H9 (cell line): Measurements from ENCODE around the gene AIF1L. TPM values are rescaled to one million over a fixed set of nuclear protein-coding genes. Genes with fewer than 3 reads are reported as not detected.

Source experiments
- DNase-seq: peaks from one replicate; pipeline ENCODE4 v3.0.0-alpha.2; 2017
- H2AFZ ChIP-seq: one replicate; pipeline ENCODE4 v1.6.1; 2013; ENCODE audit warnings: mild to moderate bottlenecking, low read length, control low read depth, moderate library complexity
- H2AK5ac ChIP-seq: 2 replicates; pipeline ENCODE4 v1.6.1; 2013; ENCODE audit warnings: low read length, control low read depth, mixed read lengths; ENCODE audit not compliant: insufficient read length
- H2BK120ac ChIP-seq: one replicate; pipeline ENCODE4 v1.6.1; 2013; ENCODE audit warnings: low read depth, mild to moderate bottlenecking, low read length, control low read depth, inconsistent platforms; ENCODE audit not compliant: poor library complexity, severe bottlenecking
- H2BK12ac ChIP-seq: 2 replicates; pipeline ENCODE4 v1.6.1; 2013; ENCODE audit warnings: low read length, control low read depth, mixed read lengths, low read depth; ENCODE audit not compliant: insufficient read length
- H2BK15ac ChIP-seq: 2 replicates; pipeline ENCODE4 v1.6.1; 2013; ENCODE audit warnings: low read depth, low read length, control low read depth
- H2BK20ac ChIP-seq: one replicate; pipeline ENCODE4 v1.6.1; 2013; ENCODE audit warnings: low read depth, mild to moderate bottlenecking, low read length, control low read depth, inconsistent platforms; ENCODE audit not compliant: poor library complexity, severe bottlenecking
- H2BK5ac ChIP-seq: 2 replicates; pipeline ENCODE4 v1.6.1; 2013; ENCODE audit warnings: low read length, control low read depth, mixed read lengths; ENCODE audit not compliant: insufficient read length
- H3K14ac ChIP-seq: 2 replicates; pipeline ENCODE4 v1.6.1; 2013; ENCODE audit warnings: low read length, control low read depth; ENCODE audit not compliant: insufficient read depth
- H3K18ac ChIP-seq: 2 replicates; pipeline ENCODE4 v1.6.1; 2013; ENCODE audit warnings: low read depth, mild to moderate bottlenecking, mixed read lengths, low read length, control low read depth; ENCODE audit not compliant: insufficient read length
- H3K23ac ChIP-seq: 2 replicates; pipeline ENCODE4 v1.6.1; 2013; ENCODE audit warnings: low read length, control low read depth, mixed read lengths, low read depth; ENCODE audit not compliant: insufficient read length
- H3K23me2 ChIP-seq: 2 replicates; pipeline ENCODE4 v1.6.1; 2013; ENCODE audit warnings: low read depth, mild to moderate bottlenecking, mixed read lengths, low read length, control low read depth; ENCODE audit not compliant: insufficient read length, poor library complexity, severe bottlenecking
- H3K27ac ChIP-seq: 2 replicates; pipeline ENCODE4 v1.5.1; 2013; ENCODE audit warnings: low read length, control low read depth, mixed read lengths, low read depth; ENCODE audit not compliant: insufficient read length
- H3K27me3 ChIP-seq: 2 replicates; pipeline ENCODE4 v1.6.1; 2013; ENCODE audit warnings: low read length, control low read depth, inconsistent platforms; ENCODE audit not compliant: insufficient read depth
- H3K4ac ChIP-seq: 2 replicates; pipeline ENCODE4 v1.6.1; 2013; ENCODE audit warnings: low read depth, mild to moderate bottlenecking, control low read depth, inconsistent platforms, low read length, moderate library complexity
- H3K4me1 ChIP-seq: 2 replicates; pipeline ENCODE4 v1.6.1; 2013; ENCODE audit warnings: low read length, control low read depth, inconsistent platforms; ENCODE audit not compliant: insufficient read depth
- H3K4me2 ChIP-seq: 2 replicates; pipeline ENCODE4 v1.6.1; 2013; ENCODE audit warnings: low read length, control low read depth, mixed read lengths; ENCODE audit not compliant: insufficient read length, insufficient read depth
- H3K56ac ChIP-seq: 2 replicates; pipeline ENCODE4 v1.6.1; 2013; ENCODE audit warnings: low read depth, mild to moderate bottlenecking, mixed read lengths, low read length, control low read depth; ENCODE audit not compliant: insufficient read length
- H3K79me1 ChIP-seq: 2 replicates; pipeline ENCODE4 v1.6.1; 2013; ENCODE audit warnings: low read depth, mild to moderate bottlenecking, moderate library complexity, low read length, control low read depth, inconsistent platforms; ENCODE audit not compliant: insufficient read depth, poor library complexity, severe bottlenecking
- H3K79me2 ChIP-seq: 2 replicates; pipeline ENCODE4 v1.6.1; 2013; ENCODE audit warnings: low read length, control low read depth, inconsistent platforms; ENCODE audit not compliant: insufficient read depth
- H3K9ac ChIP-seq: 2 replicates; pipeline ENCODE4 v1.6.1; 2013; ENCODE audit warnings: low read length, control low read depth, mixed read lengths; ENCODE audit not compliant: insufficient read length; ENCODE audit errors: extremely low read depth
- H3K9me3 ChIP-seq: one replicate; pipeline ENCODE4 v1.6.1; 2013; ENCODE audit warnings: low read depth, low read length, inconsistent platforms; ENCODE audit not compliant: control insufficient read depth
- H3T11ph ChIP-seq: one replicate; pipeline ENCODE4 v1.6.1; 2013; ENCODE audit warnings: mild to moderate bottlenecking, low read length, control low read depth, inconsistent platforms
- H4K20me1 ChIP-seq: one replicate; pipeline ENCODE4 v1.6.1; 2013; ENCODE audit not compliant: control insufficient read depth, insufficient read length, insufficient read depth
- H4K5ac ChIP-seq: 2 replicates; pipeline ENCODE4 v1.6.1; 2013; ENCODE audit warnings: low read depth, mild to moderate bottlenecking, mixed read lengths, low read length, control low read depth; ENCODE audit not compliant: insufficient read length
- H4K8ac ChIP-seq: replicated peaks from 2 replicates; pipeline ENCODE4 v1.6.1; 2013; ENCODE audit warnings: low read length, control low read depth, mixed read lengths, low read depth; ENCODE audit not compliant: insufficient read length
- H4K91ac ChIP-seq: 2 replicates; pipeline ENCODE4 v1.6.1; 2013; ENCODE audit warnings: low read depth, mild to moderate bottlenecking, moderate library complexity, mixed read lengths, low read length, control low read depth; ENCODE audit not compliant: insufficient read length
- H3K27ac Mint-ChIP-seq, 3 experiments: 2 replicates in 2 of 3; 3 replicates in 1 of 3; pipeline ENCODE4 v1.8.0; 2020 to 2021; ENCODE audit warnings: mixed read lengths in 3 of 3, mild to moderate bottlenecking in 1 of 3, moderate library complexity in 1 of 3
- H3K27me3 Mint-ChIP-seq: 2 replicates; pipeline ENCODE4 v1.8.0; 2021; ENCODE audit warnings: low read depth, mild to moderate bottlenecking, moderate library complexity, mixed read lengths
- H3K36me3 Mint-ChIP-seq, 3 experiments: 2 replicates in 2 of 3; 3 replicates in 1 of 3; pipeline ENCODE4 v1.8.0; 2020 to 2021; ENCODE audit warnings: low read depth in 3 of 3, mixed read lengths in 3 of 3; ENCODE audit not compliant: insufficient read depth in 1 of 3
- H3K4me1 Mint-ChIP-seq, 2 experiments: 2 replicates each; pipeline ENCODE4 v1.8.0; 2020; ENCODE audit warnings: mixed read lengths in 2 of 2
- H3K4me3 Mint-ChIP-seq, 2 experiments: 2 replicates in 1 of 2; 3 replicates in 1 of 2; pipeline ENCODE4 v1.8.0; 2020 to 2021; ENCODE audit warnings: mild to moderate bottlenecking in 2 of 2, mixed read lengths in 2 of 2, moderate library complexity in 1 of 2
- H3K9me3 Mint-ChIP-seq, 2 experiments: 2 replicates in 1 of 2; 3 replicates in 1 of 2; pipeline ENCODE4 v1.8.0; 2020; ENCODE audit warnings: mild to moderate bottlenecking in 2 of 2, mixed read lengths in 2 of 2, moderate library complexity in 1 of 2
- CTCF ChIP-seq: fragments of 200-600 bp; sonication (generic); conservative IDR thresholded peaks from 3 replicates; pipeline ENCODE4 v1.8.0; 2021; ENCODE audit warnings: antibody characterized with exemption, mild to moderate bottlenecking
- WGBS: extraction: QIAGEN DNeasy Blood & Tissue Kit; methylation state at CpG from one replicate; pipeline ENCODE4 v1.1.7; 2013; ENCODE audit warnings: missing lambda C conversion rate, low lambda C conversion rate, mixed read lengths; ENCODE audit not compliant: insufficient read length; ENCODE audit errors: extremely low coverage; 5-methylcytosine and 5-hydroxymethylcytosine counted together
- total RNA-seq: library from RNA; stranded (reverse); gene quantifications from 2 replicates; pipeline ENCODE4 v1.2.1, GENCODE V29; 2021

Gene AIF1L
- total RNA-seq, 1 experiment from 2014 or later = 122 TPM

- H4K91ac ChIP-seq = no peak overlapping the region
- no peak for DNase-seq
- no peaks in the 10 kb centered on the region for H3K79me2 ChIP-seq
- H2AFZ ChIP-seq = no peak overlapping the region
- H2BK15ac ChIP-seq = no peak overlapping the region
- H4K8ac ChIP-seq = no peak overlapping the region
- no peak overlapping the region for H3K14ac ChIP-seq
- TF ChIP-seq CTCF = no peak
- H3K36me3 Mint-ChIP-seq = peaks cover 2 to 9% (median 5%) of the 10 kb centered on the region in 3 experiments; a peak in 6 of 7 replicates
- H2BK12ac ChIP-seq = no peak overlapping the region
- H2BK120ac ChIP-seq = no peak overlapping the region
- no peaks in the 10 kb centered on the region for H3K27me3 Mint-ChIP-seq
- no peak overlapping the region for H3K4me2 ChIP-seq
- H3T11ph ChIP-seq = no peak overlapping the region
- no peaks in the 10 kb centered on the region for H3K27me3 ChIP-seq
- no peaks in the 10 kb centered on the region for H3K9me3 Mint-ChIP-seq
- H2BK20ac ChIP-seq = no peak overlapping the region
- H4K20me1 ChIP-seq = no peaks in the 10 kb centered on the region
- H3K9ac ChIP-seq = no peak overlapping the region
- H3K4ac ChIP-seq = no peak overlapping the region
- H3K4me3 Mint-ChIP-seq = no peak overlapping the region
- H3K23me2 ChIP-seq = no peaks in the 10 kb centered on the region
- H3K79me1 ChIP-seq = no peaks in the 10 kb centered on the region
- no CpG with 5 or more reads among the region's 3 CpGs for WGBS
- no peak overlapping the region for H2AK5ac ChIP-seq
- H3K27ac Mint-ChIP-seq = no peak overlapping the region; a peak in 1 of 7 replicates
- H3K4me1 ChIP-seq = no peaks in the 10 kb centered on the region
- no peak overlapping the region for H2BK5ac ChIP-seq
- H3K4me1 Mint-ChIP-seq = no peaks in the 10 kb centered on the region
- no peak overlapping the region for H3K18ac ChIP-seq
- H3K27ac ChIP-seq = no peak overlapping the region
- H3K9me3 ChIP-seq = no peaks in the 10 kb centered on the region
- H3K56ac ChIP-seq = no peak overlapping the region
- H3K23ac ChIP-seq = no peak overlapping the region
- no peak overlapping the region for H4K5ac ChIP-seq
Measured at GRCh38 chr9:131053896-131054295, 42.4 kb upstream of the AIF1L start.
